Measurements from ENCODE around the gene TBX10. TPM values are rescaled to one million over a fixed set of nuclear protein-coding genes. Genes with fewer than 3 reads are reported as not detected.
A peak's percentile ranks its signal among the peaks of the same experiment; 100 is the strongest.

TBX10 gene
- total RNA-seq, 1 experiment from 2014 or later, result not detected

- no peaks in the 10 kb centered on the region for H3K9me3 Mint-ChIP-seq (ENCODE audit: low read depth, unreplicated experiment)
- H3K4me3 Mint-ChIP-seq (ENCODE audit: low read depth, unreplicated experiment), result peak overlapping the region; percentile 1
- H3K36me3 Mint-ChIP-seq (ENCODE audit: insufficient read depth, unreplicated experiment), result peaks cover 11% of the 10 kb centered on the region
- TF ChIP-seq, protein P1, sequence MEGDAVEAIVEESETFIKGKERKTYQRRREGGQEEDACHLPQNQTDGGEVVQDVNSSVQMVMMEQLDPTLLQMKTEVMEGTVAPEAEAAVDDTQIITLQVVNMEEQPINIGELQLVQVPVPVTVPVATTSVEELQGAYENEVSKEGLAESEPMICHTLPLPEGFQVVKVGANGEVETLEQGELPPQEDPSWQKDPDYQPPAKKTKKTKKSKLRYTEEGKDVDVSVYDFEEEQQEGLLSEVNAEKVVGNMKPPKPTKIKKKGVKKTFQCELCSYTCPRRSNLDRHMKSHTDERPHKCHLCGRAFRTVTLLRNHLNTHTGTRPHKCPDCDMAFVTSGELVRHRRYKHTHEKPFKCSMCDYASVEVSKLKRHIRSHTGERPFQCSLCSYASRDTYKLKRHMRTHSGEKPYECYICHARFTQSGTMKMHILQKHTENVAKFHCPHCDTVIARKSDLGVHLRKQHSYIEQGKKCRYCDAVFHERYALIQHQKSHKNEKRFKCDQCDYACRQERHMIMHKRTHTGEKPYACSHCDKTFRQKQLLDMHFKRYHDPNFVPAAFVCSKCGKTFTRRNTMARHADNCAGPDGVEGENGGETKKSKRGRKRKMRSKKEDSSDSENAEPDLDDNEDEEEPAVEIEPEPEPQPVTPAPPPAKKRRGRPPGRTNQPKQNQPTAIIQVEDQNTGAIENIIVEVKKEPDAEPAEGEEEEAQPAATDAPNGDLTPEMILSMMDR (IDR thresholded peaks at IDR 0.05; ENCODE audit: unreplicated experiment), result no peak
- H3K27ac Mint-ChIP-seq (ENCODE audit: unreplicated experiment), result no peak overlapping the region
- no peaks in the 10 kb centered on the region for H3K4me1 Mint-ChIP-seq (ENCODE audit: low read depth, unreplicated experiment)
- H3K27me3 Mint-ChIP-seq (ENCODE audit: unreplicated experiment), result no peaks in the 10 kb centered on the region
- CTCF ChIA-PET, result interaction anchor here (1.0 kb wide), 1 partner anchor 14 kb away, joined by 3 read pairs; no protein-coding TSS in a partner anchor
- DNase-seq, result no peak
- intact Hi-C loops (cut with micrococcal nuclease; ENCODE audit: unreplicated experiment), result loop anchor here (2.0 kb wide), 1 partner anchor 26 kb away; no protein-coding TSS in a partner anchor
- no TSS peak for BruUV-seq (replicated peaks)
Measured at GRCh38 chr11:67632175-67632981, 7.2 kb downstream of the TBX10 start.

- no peaks in the 10 kb centered on the region for H3K9me3 Mint-ChIP-seq (ENCODE audit: low read depth, unreplicated experiment)
- intact Hi-C loops (cut with micrococcal nuclease; ENCODE audit: unreplicated experiment), result loop anchor here (2.0 kb wide), 1 partner anchor 27 kb away; no protein-coding TSS in a partner anchor
- peak overlapping the region; percentile 1 for H3K4me3 Mint-ChIP-seq (ENCODE audit: low read depth, unreplicated experiment)
- no peaks in the 10 kb centered on the region for H3K4me1 Mint-ChIP-seq (ENCODE audit: low read depth, unreplicated experiment)
- no peak for DNase-seq
- TF ChIP-seq, protein P1 (IDR thresholded peaks at IDR 0.05; ENCODE audit: unreplicated experiment), result no peak
- CTCF ChIA-PET, result interaction anchor here (1.0 kb wide), 1 partner anchor 15 kb away, joined by 3 read pairs; no protein-coding TSS in a partner anchor
- BruUV-seq (replicated peaks), result no TSS peak
- H3K36me3 Mint-ChIP-seq (ENCODE audit: insufficient read depth, unreplicated experiment), result peaks cover 11% of the 10 kb centered on the region
- H3K27ac Mint-ChIP-seq (ENCODE audit: unreplicated experiment), result no peak overlapping the region
- no peaks in the 10 kb centered on the region for H3K27me3 Mint-ChIP-seq (ENCODE audit: unreplicated experiment)
Measured at GRCh38 chr11:67631853-67632174, 7.7 kb downstream of the TBX10 start.

DNA sequence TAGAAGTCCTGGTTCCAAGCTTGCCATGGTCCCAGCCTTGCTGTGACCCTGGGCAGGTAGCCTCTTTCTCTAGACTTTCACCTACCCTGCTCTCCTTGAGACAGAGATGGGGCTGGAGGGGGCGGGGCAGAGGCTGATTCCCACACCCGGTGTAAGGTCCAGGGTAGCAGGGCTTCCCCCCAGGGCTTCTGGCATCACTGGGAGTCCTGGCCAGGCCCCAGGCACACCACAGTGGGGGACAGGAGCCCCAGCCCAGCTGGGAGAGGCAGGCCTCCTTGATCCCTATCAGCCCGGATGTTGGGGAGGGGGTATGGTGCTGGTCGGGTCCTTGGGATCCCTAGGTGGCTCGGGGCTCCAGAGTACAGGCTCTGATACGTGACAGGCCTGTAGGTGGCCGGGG lies 8.2 kb downstream of the TBX10 start:
- Mint-ChIP-seq H3K4me1 (ENCODE audit: low read depth, unreplicated experiment) (no peaks in the 10 kb centered on the region), H3K4me3 (ENCODE audit: low read depth, unreplicated experiment) (no peak overlapping the region), H3K27me3 (ENCODE audit: unreplicated experiment) (no peaks in the 10 kb centered on the region), H3K9me3 (ENCODE audit: low read depth, unreplicated experiment) (no peaks in the 10 kb centered on the region), H3K36me3 (ENCODE audit: insufficient read depth, unreplicated experiment) (peaks cover 11% of the 10 kb centered on the region), H3K27ac (ENCODE audit: unreplicated experiment) (no peak overlapping the region)
- intact Hi-C loops (cut with micrococcal nuclease; ENCODE audit: unreplicated experiment), result no loop called here
- TF ChIP-seq, protein P1 (IDR thresholded peaks at IDR 0.05; ENCODE audit: unreplicated experiment), result no peak
- CTCF ChIA-PET, result interaction anchor here (1.0 to 2.8 kb wide), 2 partner anchors 15 to 17 kb away, joined by 3 to 17 read pairs; no protein-coding TSS in a partner anchor
- DNase-seq, result no peak
- no TSS peak for BruUV-seq (replicated peaks)

DNA sequence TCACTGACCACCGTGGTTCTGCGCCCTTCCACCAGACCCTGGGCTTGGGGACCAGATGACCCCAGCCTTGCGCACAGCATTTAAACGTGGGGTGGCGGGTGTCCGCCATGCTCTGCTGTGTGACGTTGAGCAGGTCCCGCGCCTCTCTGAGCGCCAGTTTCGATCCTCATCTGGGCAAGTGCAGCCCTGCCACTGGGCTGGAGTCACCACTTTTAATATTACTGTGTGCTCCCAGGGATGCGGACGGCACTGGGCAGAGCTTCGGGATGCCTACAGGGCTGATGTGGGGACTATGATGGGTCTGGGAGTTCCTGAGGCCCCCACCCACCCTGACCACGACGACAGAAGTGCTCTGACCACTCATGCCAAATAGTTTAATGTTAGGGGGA lies 8.6 kb downstream of the TBX10 start:
- peak overlapping the region; percentile 45 for H3K27ac Mint-ChIP-seq (ENCODE audit: unreplicated experiment)
- CTCF ChIA-PET, result interaction anchor here (0.6 to 2.8 kb wide), 3 partner anchors 17 to 83 kb away, joined by 3 to 17 read pairs (median 8); no protein-coding TSS in a partner anchor
- intact Hi-C loops (cut with micrococcal nuclease; ENCODE audit: unreplicated experiment), result no loop called here
- no peaks in the 10 kb centered on the region for H3K27me3 Mint-ChIP-seq (ENCODE audit: unreplicated experiment)
- H3K4me1 Mint-ChIP-seq (ENCODE audit: low read depth, unreplicated experiment), result no peaks in the 10 kb centered on the region
- TF ChIP-seq, protein P1 (IDR thresholded peaks at IDR 0.05; ENCODE audit: unreplicated experiment), result no peak
- peak overlapping the region; percentile 71 for H3K4me3 Mint-ChIP-seq (ENCODE audit: low read depth, unreplicated experiment)
- no peaks in the 10 kb centered on the region for H3K9me3 Mint-ChIP-seq (ENCODE audit: low read depth, unreplicated experiment)
- peaks cover 11% of the 10 kb centered on the region for H3K36me3 Mint-ChIP-seq (ENCODE audit: insufficient read depth, unreplicated experiment)
- no TSS peak for BruUV-seq (replicated peaks)
- DNase-seq, result no peak
